H9 (cell line): ENCODE measurements around the gene LYPD6. TPM values are rescaled to one million over a fixed set of nuclear protein-coding genes. Genes with fewer than 3 reads are reported as not detected.

Source experiments
- DNase-seq: peaks from one replicate; pipeline ENCODE4 v3.0.0-alpha.2; 2017
- H2AFZ ChIP-seq: one replicate; pipeline ENCODE4 v1.6.1; 2013; ENCODE audit warnings: mild to moderate bottlenecking, low read length, control low read depth, moderate library complexity
- H2AK5ac ChIP-seq: 2 replicates; pipeline ENCODE4 v1.6.1; 2013; ENCODE audit warnings: low read length, control low read depth, mixed read lengths; ENCODE audit not compliant: insufficient read length
- H2BK120ac ChIP-seq: one replicate; pipeline ENCODE4 v1.6.1; 2013; ENCODE audit warnings: low read depth, mild to moderate bottlenecking, low read length, control low read depth, inconsistent platforms; ENCODE audit not compliant: poor library complexity, severe bottlenecking
- H2BK12ac ChIP-seq: 2 replicates; pipeline ENCODE4 v1.6.1; 2013; ENCODE audit warnings: low read length, control low read depth, mixed read lengths, low read depth; ENCODE audit not compliant: insufficient read length
- H2BK15ac ChIP-seq: 2 replicates; pipeline ENCODE4 v1.6.1; 2013; ENCODE audit warnings: low read depth, low read length, control low read depth
- H2BK20ac ChIP-seq: one replicate; pipeline ENCODE4 v1.6.1; 2013; ENCODE audit warnings: low read depth, mild to moderate bottlenecking, low read length, control low read depth, inconsistent platforms; ENCODE audit not compliant: poor library complexity, severe bottlenecking
- H2BK5ac ChIP-seq: 2 replicates; pipeline ENCODE4 v1.6.1; 2013; ENCODE audit warnings: low read length, control low read depth, mixed read lengths; ENCODE audit not compliant: insufficient read length
- H3K14ac ChIP-seq: 2 replicates; pipeline ENCODE4 v1.6.1; 2013; ENCODE audit warnings: low read length, control low read depth; ENCODE audit not compliant: insufficient read depth
- H3K18ac ChIP-seq: 2 replicates; pipeline ENCODE4 v1.6.1; 2013; ENCODE audit warnings: low read depth, mild to moderate bottlenecking, mixed read lengths, low read length, control low read depth; ENCODE audit not compliant: insufficient read length
- H3K23ac ChIP-seq: 2 replicates; pipeline ENCODE4 v1.6.1; 2013; ENCODE audit warnings: low read length, control low read depth, mixed read lengths, low read depth; ENCODE audit not compliant: insufficient read length
- H3K23me2 ChIP-seq: 2 replicates; pipeline ENCODE4 v1.6.1; 2013; ENCODE audit warnings: low read depth, mild to moderate bottlenecking, mixed read lengths, low read length, control low read depth; ENCODE audit not compliant: insufficient read length, poor library complexity, severe bottlenecking
- H3K27ac ChIP-seq: 2 replicates; pipeline ENCODE4 v1.5.1; 2013; ENCODE audit warnings: low read length, control low read depth, mixed read lengths, low read depth; ENCODE audit not compliant: insufficient read length
- H3K27me3 ChIP-seq: 2 replicates; pipeline ENCODE4 v1.6.1; 2013; ENCODE audit warnings: low read length, control low read depth, inconsistent platforms; ENCODE audit not compliant: insufficient read depth
- H3K4ac ChIP-seq: 2 replicates; pipeline ENCODE4 v1.6.1; 2013; ENCODE audit warnings: low read depth, mild to moderate bottlenecking, control low read depth, inconsistent platforms, low read length, moderate library complexity
- H3K4me1 ChIP-seq: 2 replicates; pipeline ENCODE4 v1.6.1; 2013; ENCODE audit warnings: low read length, control low read depth, inconsistent platforms; ENCODE audit not compliant: insufficient read depth
- H3K4me2 ChIP-seq: 2 replicates; pipeline ENCODE4 v1.6.1; 2013; ENCODE audit warnings: low read length, control low read depth, mixed read lengths; ENCODE audit not compliant: insufficient read length, insufficient read depth
- H3K56ac ChIP-seq: 2 replicates; pipeline ENCODE4 v1.6.1; 2013; ENCODE audit warnings: low read depth, mild to moderate bottlenecking, mixed read lengths, low read length, control low read depth; ENCODE audit not compliant: insufficient read length
- H3K79me1 ChIP-seq: 2 replicates; pipeline ENCODE4 v1.6.1; 2013; ENCODE audit warnings: low read depth, mild to moderate bottlenecking, moderate library complexity, low read length, control low read depth, inconsistent platforms; ENCODE audit not compliant: insufficient read depth, poor library complexity, severe bottlenecking
- H3K79me2 ChIP-seq: 2 replicates; pipeline ENCODE4 v1.6.1; 2013; ENCODE audit warnings: low read length, control low read depth, inconsistent platforms; ENCODE audit not compliant: insufficient read depth
- H3K9ac ChIP-seq: 2 replicates; pipeline ENCODE4 v1.6.1; 2013; ENCODE audit warnings: low read length, control low read depth, mixed read lengths; ENCODE audit not compliant: insufficient read length; ENCODE audit errors: extremely low read depth
- H3K9me3 ChIP-seq: one replicate; pipeline ENCODE4 v1.6.1; 2013; ENCODE audit warnings: low read depth, low read length, inconsistent platforms; ENCODE audit not compliant: control insufficient read depth
- H3T11ph ChIP-seq: one replicate; pipeline ENCODE4 v1.6.1; 2013; ENCODE audit warnings: mild to moderate bottlenecking, low read length, control low read depth, inconsistent platforms
- H4K20me1 ChIP-seq: one replicate; pipeline ENCODE4 v1.6.1; 2013; ENCODE audit not compliant: control insufficient read depth, insufficient read length, insufficient read depth
- H4K5ac ChIP-seq: 2 replicates; pipeline ENCODE4 v1.6.1; 2013; ENCODE audit warnings: low read depth, mild to moderate bottlenecking, mixed read lengths, low read length, control low read depth; ENCODE audit not compliant: insufficient read length
- H4K8ac ChIP-seq: replicated peaks from 2 replicates; pipeline ENCODE4 v1.6.1; 2013; ENCODE audit warnings: low read length, control low read depth, mixed read lengths, low read depth; ENCODE audit not compliant: insufficient read length
- H4K91ac ChIP-seq: 2 replicates; pipeline ENCODE4 v1.6.1; 2013; ENCODE audit warnings: low read depth, mild to moderate bottlenecking, moderate library complexity, mixed read lengths, low read length, control low read depth; ENCODE audit not compliant: insufficient read length
- H3K27ac Mint-ChIP-seq, 3 experiments: 2 replicates in 2 of 3; 3 replicates in 1 of 3; pipeline ENCODE4 v1.8.0; 2020 to 2021; ENCODE audit warnings: mixed read lengths in 3 of 3, mild to moderate bottlenecking in 1 of 3, moderate library complexity in 1 of 3
- H3K27me3 Mint-ChIP-seq: 2 replicates; pipeline ENCODE4 v1.8.0; 2021; ENCODE audit warnings: low read depth, mild to moderate bottlenecking, moderate library complexity, mixed read lengths
- H3K36me3 Mint-ChIP-seq, 3 experiments: 2 replicates in 2 of 3; 3 replicates in 1 of 3; pipeline ENCODE4 v1.8.0; 2020 to 2021; ENCODE audit warnings: low read depth in 3 of 3, mixed read lengths in 3 of 3; ENCODE audit not compliant: insufficient read depth in 1 of 3
- H3K4me1 Mint-ChIP-seq, 2 experiments: 2 replicates each; pipeline ENCODE4 v1.8.0; 2020; ENCODE audit warnings: mixed read lengths in 2 of 2
- H3K4me3 Mint-ChIP-seq, 2 experiments: 2 replicates in 1 of 2; 3 replicates in 1 of 2; pipeline ENCODE4 v1.8.0; 2020 to 2021; ENCODE audit warnings: mild to moderate bottlenecking in 2 of 2, mixed read lengths in 2 of 2, moderate library complexity in 1 of 2
- H3K9me3 Mint-ChIP-seq, 2 experiments: 2 replicates in 1 of 2; 3 replicates in 1 of 2; pipeline ENCODE4 v1.8.0; 2020; ENCODE audit warnings: mild to moderate bottlenecking in 2 of 2, mixed read lengths in 2 of 2, moderate library complexity in 1 of 2
- CTCF ChIP-seq: fragments of 200-600 bp; sonication (generic); conservative IDR thresholded peaks from 3 replicates; pipeline ENCODE4 v1.8.0; 2021; ENCODE audit warnings: antibody characterized with exemption, mild to moderate bottlenecking
- WGBS: extraction: QIAGEN DNeasy Blood & Tissue Kit; methylation state at CpG from one replicate; pipeline ENCODE4 v1.1.7; 2013; ENCODE audit warnings: missing lambda C conversion rate, low lambda C conversion rate, mixed read lengths; ENCODE audit not compliant: insufficient read length; ENCODE audit errors: extremely low coverage; 5-methylcytosine and 5-hydroxymethylcytosine counted together
- total RNA-seq: library from RNA; stranded (reverse); gene quantifications from 2 replicates; pipeline ENCODE4 v1.2.1, GENCODE V29; 2021

The LYPD6 gene
- total RNA-seq, 1 experiment from 2014 or later = 3.0 TPM

GRCh38 chr2:149375801-149376361, 45.5 kb downstream of the LYPD6 start:
- DNase-seq = no peak
- no peak overlapping the region for H3K4me3 Mint-ChIP-seq
- Histone ChIP-seq H4K5ac (no peak overlapping the region), H3K27me3 (no peaks in the 10 kb centered on the region), H3K79me2 (no peaks in the 10 kb centered on the region), H2BK15ac (no peak overlapping the region), H4K20me1 (no peaks in the 10 kb centered on the region), H3K79me1 (no peaks in the 10 kb centered on the region), H4K8ac (no peak overlapping the region), H3K4ac (no peak overlapping the region), H3K23me2 (no peaks in the 10 kb centered on the region), H3K18ac (no peak overlapping the region), H3K9ac (no peak overlapping the region), H3K14ac (no peak overlapping the region), H3K27ac (no peak overlapping the region), H3K4me2 (no peak overlapping the region), H2BK12ac (no peak overlapping the region), H2BK5ac (no peak overlapping the region), H2AK5ac (no peak overlapping the region), H2BK20ac (no peak overlapping the region), H3K56ac (no peak overlapping the region), H2BK120ac (no peak overlapping the region), H3K4me1 (no peaks in the 10 kb centered on the region; the same call in 1 of the 2 replicates), H3K9me3 (no peaks in the 10 kb centered on the region), H4K91ac (no peak overlapping the region), H3K23ac (no peak overlapping the region), H3T11ph (no peak overlapping the region), H2AFZ (no peak overlapping the region)
- no peaks in the 10 kb centered on the region for H3K9me3 Mint-ChIP-seq
- WGBS = no CpG with 5 or more reads among the region's 8 CpGs
- H3K27ac Mint-ChIP-seq = no peak overlapping the region
- no peaks in the 10 kb centered on the region for H3K36me3 Mint-ChIP-seq
- no peaks in the 10 kb centered on the region for H3K27me3 Mint-ChIP-seq
- no peak for TF ChIP-seq CTCF
- peaks cover 13% of the 10 kb centered on the region in 2 experiments for H3K4me1 Mint-ChIP-seq
